NCI-H1417 (cell line): Measurements from ENCODE around the gene MYO18A.

Source experiments
- DNase-seq, 3 experiments: peaks; one replicate each; lab custom pipeline; 2025; lab: John Stamatoyannopoulos, UW

The MYO18A gene

DNA sequence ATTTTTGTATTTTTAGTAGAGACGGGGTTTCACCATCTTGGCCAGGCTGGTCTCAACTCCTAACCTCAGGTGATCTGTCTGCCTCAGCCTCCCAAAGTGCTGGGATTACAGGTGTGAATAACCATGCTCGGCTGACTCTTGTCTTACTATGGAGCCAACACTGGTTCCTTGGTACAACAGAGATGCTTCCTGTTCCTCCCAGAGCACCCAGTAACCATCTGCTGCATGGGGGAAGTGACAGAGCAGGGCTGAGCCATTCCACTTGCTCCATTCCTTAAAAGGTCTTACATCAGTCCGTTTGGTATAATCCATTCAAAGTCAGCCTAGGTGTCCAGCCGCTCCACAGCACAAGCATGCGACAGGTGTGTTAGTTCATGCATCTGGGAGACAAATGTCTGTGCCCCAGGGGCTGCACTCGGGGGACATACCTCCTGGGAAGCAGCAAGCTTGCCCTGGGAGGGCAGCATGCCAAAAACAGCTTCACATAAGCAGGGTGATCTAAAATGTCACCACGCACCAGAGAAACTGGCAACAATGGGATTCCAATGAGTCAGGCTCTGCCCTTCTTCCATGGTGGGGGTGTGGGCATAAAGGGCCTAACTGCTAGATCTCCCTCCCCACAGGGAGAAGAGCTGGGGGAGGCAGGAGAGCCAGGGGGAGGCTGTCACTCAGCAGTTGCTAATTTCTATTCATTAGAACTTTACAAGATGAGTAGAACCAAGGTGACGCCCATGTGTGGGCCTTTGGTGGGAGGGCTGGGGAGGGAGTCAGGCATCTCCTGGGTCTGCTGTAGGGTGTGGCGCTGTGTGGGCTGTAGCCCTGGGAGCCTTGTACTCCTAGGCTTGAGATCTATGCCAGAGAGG lies 101.8 kb downstream of the MYO18A start:
- peak in 2 of 3 experiments; percentile 16 to 60 for DNase-seq

GRCh38 chr17:29077320-29077719 lies 102.9 kb downstream of the MYO18A start:
- no peak for DNase-seq

DNA sequence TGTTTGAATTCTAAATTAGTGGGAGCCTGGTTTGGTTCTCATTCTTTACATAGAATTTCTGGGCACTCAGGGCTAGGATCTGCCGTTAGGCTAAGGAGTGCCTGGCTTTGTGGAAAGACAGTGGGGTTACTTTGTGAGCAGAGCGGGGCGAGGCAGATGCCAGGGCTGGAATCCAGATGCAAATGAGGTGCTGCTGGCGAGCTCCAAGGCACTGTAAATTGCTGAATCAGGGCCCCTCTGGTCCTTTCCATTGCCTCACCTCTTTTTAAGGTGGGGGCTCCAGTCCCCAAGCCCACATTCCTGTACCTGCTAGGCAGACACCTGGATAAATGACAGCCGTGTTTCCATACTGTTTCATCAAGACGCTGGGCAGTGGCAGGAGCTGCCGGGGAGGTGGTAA lies 103.5 kb downstream of the MYO18A start:
- no peak for DNase-seq

DNA sequence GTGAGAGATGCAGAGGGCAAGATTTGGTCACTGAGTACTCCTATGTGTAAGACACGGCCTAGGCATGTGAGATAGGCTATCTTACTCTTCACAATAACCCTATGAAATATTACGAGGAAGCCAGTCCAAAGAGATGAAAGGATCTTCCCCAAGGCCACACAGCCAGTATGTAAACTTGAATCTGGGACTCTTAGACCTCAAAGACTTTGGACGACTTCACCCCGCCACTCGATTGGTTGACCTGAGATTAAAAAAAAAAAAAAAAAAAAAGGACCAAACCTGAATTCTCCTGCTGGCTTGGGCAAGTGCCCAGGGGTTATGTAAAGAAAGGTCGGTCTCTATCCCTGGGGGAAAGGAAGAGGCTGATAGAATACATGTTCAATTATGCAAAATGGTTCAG lies 104.1 kb downstream of the MYO18A start:
- no peak for DNase-seq

GRCh38 chr17:29074488-29074887 lies 105.7 kb downstream of the MYO18A start:
- DNase-seq: no peak

GRCh38 chr17:29073520-29073919 lies 106.7 kb downstream of the MYO18A start:
- DNase-seq: no peak

DNA sequence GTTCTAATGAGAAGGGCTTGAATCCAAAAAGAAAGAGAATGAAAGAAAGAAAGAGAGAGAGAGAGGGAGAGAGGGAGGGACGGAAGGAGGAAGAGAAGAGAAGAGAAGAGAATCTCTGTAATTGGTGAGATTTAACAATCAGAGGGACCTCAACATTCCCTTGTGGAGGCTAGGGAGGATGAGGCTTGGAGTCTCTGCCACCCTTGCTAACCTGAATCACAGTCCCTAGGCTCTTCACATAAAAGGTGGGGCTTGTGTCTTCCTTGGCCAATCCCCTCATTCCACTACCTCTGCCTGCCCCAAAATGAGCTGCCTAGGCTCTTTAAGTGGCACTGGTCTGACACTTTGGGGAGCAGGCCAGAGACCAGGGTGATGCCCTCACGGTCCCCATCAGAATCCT lies 107.2 kb downstream of the MYO18A start:
- no peak for DNase-seq

GRCh38 chr17:29071303-29071702 lies 108.9 kb downstream of the MYO18A start:
- no peak for DNase-seq

- DNase-seq: peak in 2 of 3 experiments; percentile 47 to 71
Measured at GRCh38 chr17:29070781-29071180, 109.4 kb downstream of the MYO18A start.

DNA sequence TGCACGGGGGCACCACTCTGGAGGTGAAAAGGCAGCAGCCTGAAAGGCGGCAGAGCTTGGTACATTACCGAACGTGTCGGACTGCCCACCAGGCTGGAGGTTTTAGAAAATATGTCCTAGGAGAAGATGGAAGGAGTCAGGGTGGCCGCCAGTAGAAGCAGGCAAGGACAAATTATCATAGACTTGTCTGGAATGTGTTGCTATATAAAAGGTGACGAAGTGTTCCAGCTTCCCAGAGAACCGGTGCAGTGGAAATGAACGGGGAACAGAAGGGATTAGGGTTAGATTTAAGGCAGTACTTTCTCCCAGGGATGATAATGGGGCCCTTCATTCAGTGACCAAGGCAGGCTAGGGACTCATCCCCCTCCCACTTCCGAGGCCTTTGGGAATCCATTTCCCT lies 109.9 kb downstream of the MYO18A start:
- no peak for DNase-seq

DNA sequence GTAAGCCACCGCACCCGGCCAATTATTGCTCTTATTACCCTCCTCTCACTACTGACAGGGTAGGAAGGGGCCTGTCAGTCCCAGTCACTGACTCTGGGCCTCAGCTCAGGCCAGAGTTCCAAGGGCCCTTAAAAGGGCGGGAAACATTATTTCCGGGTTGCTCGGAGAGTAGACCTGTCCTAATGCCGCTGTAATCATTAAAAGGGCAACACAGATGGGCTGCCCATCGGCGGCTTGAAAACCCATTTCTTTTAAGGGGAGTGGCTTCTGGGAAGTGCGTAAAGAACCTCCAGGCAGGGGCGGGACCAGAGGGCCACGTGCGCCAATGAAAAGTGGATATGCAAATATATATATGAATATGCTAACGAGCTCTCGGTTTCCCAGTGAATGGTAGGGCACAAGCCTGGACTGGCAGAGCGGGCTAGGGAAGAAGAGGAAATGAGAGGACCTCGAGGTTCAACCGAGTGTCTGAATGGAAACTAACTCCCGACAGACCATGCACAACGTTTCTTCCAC lies 110.6 kb downstream of the MYO18A start:
- DNase-seq: no peak

GRCh38 chr17:29068818-29069217 lies 111.4 kb downstream of the MYO18A start:
- DNase-seq: no peak

DNA sequence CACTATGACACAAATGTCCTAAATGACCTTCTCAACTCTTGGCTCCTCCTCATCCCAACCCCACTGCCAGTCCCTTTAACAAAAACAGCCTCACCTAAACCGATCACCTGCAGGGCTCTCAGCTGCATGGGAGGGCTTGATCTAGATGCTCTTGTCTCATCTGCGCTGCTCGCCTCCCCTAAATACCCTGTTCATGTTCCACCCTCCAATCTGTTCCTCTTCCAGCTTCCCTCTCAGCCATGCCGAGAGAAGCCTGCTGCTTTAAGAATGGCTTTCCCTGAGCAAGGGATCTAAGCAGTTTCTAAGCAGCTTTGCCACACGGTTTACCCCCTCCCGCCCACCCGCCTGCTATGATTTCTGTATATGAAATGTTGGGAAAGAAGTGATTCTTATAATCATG lies 113.6 kb downstream of the MYO18A start:
- peak in 1 of 3 experiments; percentile 30 for DNase-seq

DNA sequence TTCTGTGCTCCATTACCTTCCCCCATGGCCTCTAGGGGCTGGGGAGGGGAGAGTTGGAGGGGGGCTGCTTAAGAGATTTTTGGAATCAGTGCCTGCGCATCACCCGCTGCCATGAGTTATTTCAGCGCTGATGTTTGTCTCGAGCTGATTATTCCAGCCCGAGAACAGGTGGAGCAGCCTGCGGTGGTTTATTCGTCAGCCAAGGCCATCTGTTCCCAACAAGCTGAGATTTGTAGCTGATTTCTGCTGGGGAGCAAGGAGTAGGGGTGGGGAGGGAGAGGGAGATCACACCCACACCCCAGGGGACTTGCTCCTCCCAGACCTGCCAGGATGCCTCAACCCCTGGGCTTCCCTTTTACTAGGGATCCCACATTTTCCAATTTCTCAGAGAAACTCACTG lies 114.2 kb downstream of the MYO18A start:
- DNase-seq: peak in 2 of 3 experiments; percentile 22 to 58

DNA sequence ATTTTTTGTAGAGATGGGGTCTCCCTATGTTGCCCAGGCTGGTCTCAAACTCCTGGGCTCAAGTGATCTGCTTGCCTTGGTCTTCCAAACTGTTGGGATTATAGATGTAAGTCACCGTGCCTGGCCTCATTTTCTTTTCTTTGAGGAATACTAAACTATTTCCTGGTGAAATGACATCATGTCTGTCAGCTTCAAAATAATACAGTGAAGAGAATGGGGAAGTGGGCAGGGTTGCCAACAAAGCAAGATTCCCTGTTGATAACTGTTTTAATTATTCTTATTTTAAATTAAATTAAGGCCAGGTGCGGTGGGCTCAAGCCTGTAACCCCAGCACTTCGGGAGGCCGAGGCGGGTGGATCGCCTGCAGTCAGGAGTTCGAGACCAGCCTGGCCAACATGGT lies 116.2 kb downstream of the MYO18A start:
- no peak for DNase-seq

GRCh38 chr17:29062215-29062614 lies 118.0 kb downstream of the MYO18A start:
- DNase-seq: no peak

DNA sequence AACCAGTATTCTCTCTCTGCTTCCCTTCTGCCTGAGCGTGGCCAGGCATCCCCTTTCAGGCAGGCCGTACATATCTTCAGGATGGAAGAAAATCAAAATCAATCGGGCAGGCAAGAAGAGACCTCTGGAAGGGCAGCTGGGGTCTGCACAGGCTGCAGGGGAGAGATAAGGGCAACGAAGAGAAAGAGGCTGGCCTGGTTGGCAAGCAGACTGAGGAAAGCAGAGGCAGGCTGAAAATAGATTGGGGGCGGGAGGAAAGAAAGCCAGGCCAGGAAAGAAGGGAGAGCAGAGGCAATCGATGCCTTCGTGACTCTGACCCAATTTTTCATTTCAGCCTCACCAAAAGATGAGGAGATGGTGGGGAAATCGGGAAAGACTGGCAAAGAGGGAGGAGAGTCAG lies 119.2 kb downstream of the MYO18A start:
- DNase-seq: no peak

- DNase-seq: peak in 1 of 3 experiments; percentile 39
Measured at GRCh38 chr17:29060475-29060874, 119.7 kb downstream of the MYO18A start.

- peak in 1 of 3 experiments; percentile 28 for DNase-seq
Measured at GRCh38 chr17:29059281-29059680, 120.9 kb downstream of the MYO18A start.

DNA sequence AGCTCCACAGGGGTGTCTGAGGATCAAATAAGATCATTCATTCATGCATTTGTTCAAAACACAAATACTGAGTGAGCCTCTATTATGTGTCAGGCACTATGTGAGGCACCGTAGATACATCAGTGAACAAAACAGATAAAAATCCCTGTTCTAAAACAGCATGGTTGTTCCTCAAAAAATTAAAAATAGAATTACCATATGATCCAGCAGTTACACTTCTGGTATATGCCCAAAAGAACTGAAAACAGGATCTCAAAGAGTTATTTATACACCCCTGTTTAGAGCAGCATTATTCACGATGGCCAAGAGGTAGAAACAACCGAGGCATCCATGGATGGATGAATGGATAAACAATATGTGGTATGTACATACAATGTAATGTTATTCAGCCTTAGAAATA lies 121.8 kb downstream of the MYO18A start:
- DNase-seq: no peak

DNA sequence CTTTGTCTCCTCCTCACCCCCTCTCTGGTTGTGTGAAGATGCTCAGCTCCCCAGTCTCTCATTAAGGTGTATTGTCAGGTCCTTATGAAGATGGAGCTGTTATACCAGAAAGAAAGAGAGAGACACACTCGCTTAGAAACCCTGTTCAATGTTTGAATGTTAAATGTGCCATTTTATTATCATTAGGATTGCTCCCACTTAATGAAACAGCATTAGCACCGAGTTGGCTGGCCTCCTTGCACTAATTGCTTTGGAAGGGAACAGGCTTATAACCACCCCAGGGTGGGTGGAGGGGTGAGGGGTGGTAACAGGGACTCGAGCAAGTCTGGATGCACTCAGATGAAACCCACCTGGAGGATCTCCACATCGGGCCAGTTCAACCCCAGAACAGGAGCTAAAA lies 122.8 kb downstream of the MYO18A start:
- DNase-seq: peak in 2 of 3 experiments; percentile 43 to 74

- peak; percentile 8 to 94 (median 80) for DNase-seq
Measured at GRCh38 chr17:29054835-29055234, 125.4 kb downstream of the MYO18A start.

- no peak for DNase-seq
Measured at GRCh38 chr17:29051731-29052130, 128.5 kb downstream of the MYO18A start.

GRCh38 chr17:29051194-29051593 lies 129.0 kb downstream of the MYO18A start:
- DNase-seq: no peak
